ENCODE data around the gene NRSN1. TPM values are rescaled to one million over a fixed set of nuclear protein-coding genes. Genes with fewer than 3 reads are reported as not detected.
"Not testable (repeated sequence)": the region's sequence is repeated elsewhere in the genome, so short reads cannot be mapped to it uniquely, and the experiment has no call there.

The NRSN1 gene
- total and polyA plus RNA-seq, 5 donors from 2014 or later: not detected

DNA sequence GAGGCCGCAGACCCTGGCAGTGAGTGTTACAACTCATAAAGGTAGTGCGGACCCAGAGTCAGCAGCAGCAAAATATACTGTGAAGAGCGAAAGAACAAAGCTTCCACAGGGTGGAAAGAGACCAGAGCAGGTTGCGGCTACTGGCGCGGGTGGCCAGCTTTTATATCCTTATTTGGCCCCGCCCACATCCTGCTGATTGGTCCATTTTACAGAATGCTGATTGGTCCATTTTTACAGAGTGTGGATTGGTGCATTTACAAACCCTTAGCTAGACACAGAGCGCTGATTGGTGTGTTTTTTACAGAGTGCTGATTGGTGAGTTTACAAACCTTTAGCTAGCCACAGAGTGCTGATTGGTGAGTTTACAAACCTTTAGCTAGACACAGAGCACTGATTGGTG, 16.7 kb downstream of the NRSN1 start:
- H3K4me3 ChIP-seq (ENCODE audit: low read depth, low read length); H3K9me3 ChIP-seq (ENCODE audit: control insufficient read depth in 2 of 2, low read length in 2 of 2); DNase-seq; H3K4me1 ChIP-seq (ENCODE audit: control insufficient read depth, insufficient read depth, low read length, poor library complexity, severe bottlenecking); ATAC-seq (ENCODE audit: low read depth in 2 of 2); H3K27ac Mint-ChIP-seq; H3K27ac ChIP-seq (ENCODE audit: insufficient read depth, low read length, poor library complexity, severe bottlenecking); H3K36me3 Mint-ChIP-seq; H3K36me3 ChIP-seq (ENCODE audit: control insufficient read depth, insufficient read depth, low read length); H3K4me1 Mint-ChIP-seq; H3K27me3 Mint-ChIP-seq; H3K4me3 Mint-ChIP-seq; H3K27me3 ChIP-seq (ENCODE audit: control insufficient read depth, insufficient read depth, low read length); H3K9me3 Mint-ChIP-seq: not testable (repeated sequence)

DNA sequence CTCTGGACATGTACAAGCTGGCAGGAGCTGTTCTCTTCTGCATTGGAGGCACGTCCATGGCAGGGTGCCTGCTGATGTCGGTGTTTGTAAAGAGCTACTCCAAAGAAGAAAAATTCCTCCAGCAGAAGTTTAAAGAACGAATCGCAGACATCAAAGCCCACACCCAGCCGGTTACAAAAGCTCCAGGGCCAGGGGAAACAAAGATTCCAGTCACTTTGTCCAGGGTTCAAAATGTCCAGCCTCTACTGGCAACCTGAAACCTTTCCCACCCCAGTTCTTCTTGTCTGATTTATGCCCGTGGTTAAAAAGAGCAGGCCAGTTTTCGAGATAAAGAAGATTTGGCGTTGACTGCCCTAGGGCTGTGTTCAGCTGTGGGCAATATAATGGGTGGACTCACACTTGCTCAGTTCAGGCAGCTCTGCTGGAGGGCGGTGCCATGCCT, 19.7 kb downstream of the NRSN1 start:
- Histone ChIP-seq H3K27ac (ENCODE audit: insufficient read depth, low read length, poor library complexity, severe bottlenecking) (no peak overlapping the region), H3K27me3 (ENCODE audit: control insufficient read depth, insufficient read depth, low read length) (peaks cover 2% of the 10 kb centered on the region), H3K36me3 (ENCODE audit: control insufficient read depth, insufficient read depth, low read length) (no peaks in the 10 kb centered on the region), H3K4me3 (ENCODE audit: low read depth, low read length) (no peak overlapping the region), H3K4me1 (ENCODE audit: control insufficient read depth, insufficient read depth, low read length, poor library complexity, severe bottlenecking) (no peaks in the 10 kb centered on the region), H3K9me3 (ENCODE audit: control insufficient read depth in 2 of 2, low read length in 2 of 2) (no peaks in the 10 kb centered on the region)
- no peaks in the 10 kb centered on the region for H3K4me1 Mint-ChIP-seq
- H3K9me3 Mint-ChIP-seq: peaks cover 0 to 2% (median 0%) of the 10 kb centered on the region in 7 donors
- H3K27me3 Mint-ChIP-seq: no peaks in the 10 kb centered on the region
- H3K27ac Mint-ChIP-seq: no peak overlapping the region
- ATAC-seq (ENCODE audit: low read depth in 2 of 2) (no peak), DNase-seq (no peak)
- no peaks in the 10 kb centered on the region for H3K36me3 Mint-ChIP-seq
- H3K4me3 Mint-ChIP-seq: no peak overlapping the region

DNA sequence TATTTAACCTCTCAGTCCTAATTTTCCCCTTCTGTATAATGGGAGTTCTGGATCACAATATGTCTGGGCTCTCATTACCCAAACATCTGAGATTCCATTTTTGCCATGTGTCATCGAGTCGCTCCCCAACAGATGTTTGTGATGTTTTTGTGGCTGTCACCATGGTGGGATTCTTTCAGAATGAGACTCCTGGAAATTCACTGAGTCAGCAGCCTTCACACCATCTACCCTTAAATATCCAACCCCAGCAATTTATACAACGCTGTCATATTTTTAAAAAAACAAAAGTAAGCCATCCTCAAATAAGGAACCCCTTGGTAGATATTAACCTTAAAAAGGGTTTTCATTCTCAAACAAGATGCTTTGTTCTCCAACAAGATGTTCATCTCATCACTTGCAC, 20.9 kb downstream of the NRSN1 start:
- Histone ChIP-seq H3K36me3 (ENCODE audit: control insufficient read depth, insufficient read depth, low read length) (no peaks in the 10 kb centered on the region), H3K4me1 (ENCODE audit: control insufficient read depth, insufficient read depth, low read length, poor library complexity, severe bottlenecking) (no peaks in the 10 kb centered on the region), H3K9me3 (ENCODE audit: control insufficient read depth in 2 of 2, low read length in 2 of 2) (no peaks in the 10 kb centered on the region), H3K27me3 (ENCODE audit: control insufficient read depth, insufficient read depth, low read length) (peaks cover 2% of the 10 kb centered on the region), H3K27ac (ENCODE audit: insufficient read depth, low read length, poor library complexity, severe bottlenecking) (no peak overlapping the region), H3K4me3 (ENCODE audit: low read depth, low read length) (no peak overlapping the region)
- Mint-ChIP-seq H3K4me3 (no peak overlapping the region), H3K9me3 (peaks cover 0 to 5% (median 1%) of the 10 kb centered on the region in 7 donors), H3K4me1 (no peaks in the 10 kb centered on the region), H3K36me3 (no peaks in the 10 kb centered on the region), H3K27ac (no peak overlapping the region), H3K27me3 (no peaks in the 10 kb centered on the region)
- DNase-seq: no peak
- ATAC-seq (ENCODE audit: low read depth in 2 of 2): no peak

DNA sequence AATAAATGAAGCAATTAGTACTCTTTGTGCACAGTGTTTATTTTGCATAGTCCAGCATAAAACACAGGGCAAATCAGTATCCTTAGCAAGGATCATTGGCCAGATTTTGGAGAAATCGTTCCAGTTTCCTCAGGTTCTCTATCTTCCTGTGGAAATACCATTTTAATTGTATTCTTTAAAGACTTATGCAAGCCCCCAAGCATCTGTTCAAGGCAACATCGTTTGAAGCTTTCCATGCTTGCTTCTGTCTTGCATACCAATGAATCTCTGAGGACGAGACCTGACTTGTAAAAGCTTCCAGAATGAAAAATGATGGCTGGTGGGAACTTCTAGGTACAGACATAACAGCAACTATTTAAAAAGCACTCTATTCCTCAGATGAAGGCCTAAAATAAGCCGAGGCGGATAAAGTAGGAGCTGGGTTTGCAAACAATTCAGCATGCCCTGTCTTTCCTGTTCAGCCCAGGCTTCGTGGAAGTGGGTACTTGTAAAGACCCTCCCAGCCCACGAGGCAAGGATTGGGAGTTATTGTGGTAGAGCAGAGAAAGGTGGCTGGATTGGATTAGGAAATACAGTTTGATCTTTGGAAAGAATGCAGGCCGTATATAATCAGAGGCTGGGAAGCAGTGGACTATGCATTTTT, 21.6 kb downstream of the NRSN1 start:
- H3K27me3 Mint-ChIP-seq: no peaks in the 10 kb centered on the region
- H3K27ac ChIP-seq (ENCODE audit: insufficient read depth, low read length, poor library complexity, severe bottlenecking): no peak overlapping the region
- ATAC-seq (ENCODE audit: low read depth in 2 of 2) (no peak), DNase-seq (no peak)
- no peak overlapping the region for H3K4me3 ChIP-seq (ENCODE audit: low read depth, low read length)
- no peaks in the 10 kb centered on the region for H3K36me3 ChIP-seq (ENCODE audit: control insufficient read depth, insufficient read depth, low read length)
- H3K4me3 Mint-ChIP-seq: no peak overlapping the region
- H3K9me3 Mint-ChIP-seq: peaks cover 0 to 5% (median 2%) of the 10 kb centered on the region in 7 donors
- H3K4me1 Mint-ChIP-seq: no peaks in the 10 kb centered on the region
- no peak overlapping the region for H3K27ac Mint-ChIP-seq
- H3K4me1 ChIP-seq (ENCODE audit: control insufficient read depth, insufficient read depth, low read length, poor library complexity, severe bottlenecking): no peaks in the 10 kb centered on the region
- no peaks in the 10 kb centered on the region for H3K9me3 ChIP-seq (ENCODE audit: control insufficient read depth in 2 of 2, low read length in 2 of 2)
- no peaks in the 10 kb centered on the region for H3K36me3 Mint-ChIP-seq
- peaks cover 2% of the 10 kb centered on the region for H3K27me3 ChIP-seq (ENCODE audit: control insufficient read depth, insufficient read depth, low read length)

DNA sequence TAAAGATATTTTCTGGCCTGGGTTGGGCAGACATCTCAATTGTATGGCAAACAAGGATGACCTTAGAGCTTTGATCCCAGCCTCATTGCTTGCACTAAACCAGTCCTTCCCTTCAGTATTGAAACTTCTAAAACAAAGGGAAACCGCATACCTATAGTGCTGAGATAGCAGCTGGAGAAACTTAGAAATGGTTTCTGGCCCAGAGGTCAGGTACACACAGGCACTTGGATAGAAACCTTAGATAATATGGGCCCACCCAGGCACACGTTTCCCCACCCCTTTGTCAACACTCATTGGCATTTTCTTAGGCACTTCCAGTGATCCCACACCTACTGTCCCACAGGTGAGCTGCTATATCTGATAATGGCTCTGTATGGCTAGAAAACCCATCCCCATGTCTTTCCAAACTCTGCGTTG, 22.1 kb downstream of the NRSN1 start:
- DNase-seq (no peak), ATAC-seq (ENCODE audit: low read depth in 2 of 2) (no peak)
- no peaks in the 10 kb centered on the region for H3K4me1 Mint-ChIP-seq
- Histone ChIP-seq H3K4me1 (ENCODE audit: control insufficient read depth, insufficient read depth, low read length, poor library complexity, severe bottlenecking) (no peaks in the 10 kb centered on the region), H3K36me3 (ENCODE audit: control insufficient read depth, insufficient read depth, low read length) (no peaks in the 10 kb centered on the region), H3K4me3 (ENCODE audit: low read depth, low read length) (no peak overlapping the region), H3K27me3 (ENCODE audit: control insufficient read depth, insufficient read depth, low read length) (peaks cover 2% of the 10 kb centered on the region), H3K27ac (ENCODE audit: insufficient read depth, low read length, poor library complexity, severe bottlenecking) (no peak overlapping the region), H3K9me3 (ENCODE audit: control insufficient read depth in 2 of 2, low read length in 2 of 2) (no peaks in the 10 kb centered on the region)
- no peak overlapping the region for H3K27ac Mint-ChIP-seq
- H3K36me3 Mint-ChIP-seq: no peaks in the 10 kb centered on the region
- no peak overlapping the region for H3K4me3 Mint-ChIP-seq
- peaks cover 0 to 5% (median 2%) of the 10 kb centered on the region in 7 donors for H3K9me3 Mint-ChIP-seq
- no peaks in the 10 kb centered on the region for H3K27me3 Mint-ChIP-seq

DNA sequence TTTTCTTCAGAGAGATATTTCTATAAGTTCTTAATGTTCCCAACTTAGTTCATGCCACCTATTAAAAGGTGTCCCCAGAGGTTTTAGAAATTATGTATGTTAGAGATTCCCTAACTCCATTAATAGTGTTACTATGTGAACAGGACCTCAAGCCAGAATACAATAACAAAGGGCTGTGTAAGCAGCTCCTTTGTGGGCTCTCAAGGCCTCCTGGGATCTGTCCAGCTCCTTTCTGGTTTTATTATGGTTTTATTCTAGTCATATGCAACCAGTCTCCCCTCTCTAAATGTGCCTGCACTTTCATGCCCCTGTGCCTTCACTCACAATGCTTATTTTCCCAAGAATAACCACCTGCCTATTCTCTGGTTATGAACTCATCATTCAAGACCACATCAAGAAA, 22.7 kb downstream of the NRSN1 start:
- Mint-ChIP-seq H3K36me3 (no peaks in the 10 kb centered on the region), H3K4me3 (no peak overlapping the region), H3K27ac (no peak overlapping the region), H3K4me1 (no peaks in the 10 kb centered on the region), H3K9me3 (peaks cover 0 to 5% (median 2%) of the 10 kb centered on the region in 7 donors), H3K27me3 (no peaks in the 10 kb centered on the region)
- H3K9me3 ChIP-seq (ENCODE audit: control insufficient read depth in 2 of 2, low read length in 2 of 2): no peaks in the 10 kb centered on the region
- no peaks in the 10 kb centered on the region for H3K36me3 ChIP-seq (ENCODE audit: control insufficient read depth, insufficient read depth, low read length)
- no peak for ATAC-seq (ENCODE audit: low read depth in 2 of 2)
- H3K4me1 ChIP-seq (ENCODE audit: control insufficient read depth, insufficient read depth, low read length, poor library complexity, severe bottlenecking): no peaks in the 10 kb centered on the region
- peaks cover 2% of the 10 kb centered on the region for H3K27me3 ChIP-seq (ENCODE audit: control insufficient read depth, insufficient read depth, low read length)
- no peak for DNase-seq
- no peak overlapping the region for H3K4me3 ChIP-seq (ENCODE audit: low read depth, low read length)
- H3K27ac ChIP-seq (ENCODE audit: insufficient read depth, low read length, poor library complexity, severe bottlenecking): no peak overlapping the region

DNA sequence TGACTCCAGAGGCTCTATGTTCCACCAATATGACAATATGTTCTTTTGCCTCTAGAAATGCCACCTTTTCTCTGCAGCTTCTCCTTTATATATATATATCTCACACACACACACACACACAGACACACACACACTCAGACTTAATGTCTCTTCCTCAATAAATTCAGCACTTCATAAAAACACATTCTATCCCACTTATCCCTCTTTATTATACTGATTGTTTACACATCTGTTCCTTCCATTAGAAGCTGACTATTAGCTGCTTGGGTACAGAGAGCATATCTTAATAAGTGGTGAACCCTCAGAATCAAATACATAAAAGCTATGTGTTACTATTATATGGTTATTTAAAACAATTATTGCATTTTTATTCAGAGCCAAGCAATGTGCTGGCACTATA, 23.3 kb downstream of the NRSN1 start:
- Histone ChIP-seq H3K4me1 (ENCODE audit: control insufficient read depth, insufficient read depth, low read length, poor library complexity, severe bottlenecking) (no peaks in the 10 kb centered on the region), H3K36me3 (ENCODE audit: control insufficient read depth, insufficient read depth, low read length) (no peaks in the 10 kb centered on the region), H3K27ac (ENCODE audit: insufficient read depth, low read length, poor library complexity, severe bottlenecking) (no peak overlapping the region), H3K4me3 (ENCODE audit: low read depth, low read length) (no peak overlapping the region), H3K9me3 (ENCODE audit: control insufficient read depth in 2 of 2, low read length in 2 of 2) (no peaks in the 10 kb centered on the region), H3K27me3 (ENCODE audit: control insufficient read depth, insufficient read depth, low read length) (peaks cover 2% of the 10 kb centered on the region)
- DNase-seq (no peak), ATAC-seq (ENCODE audit: low read depth in 2 of 2) (no peak)
- no peaks in the 10 kb centered on the region for H3K4me1 Mint-ChIP-seq
- no peaks in the 10 kb centered on the region for H3K27me3 Mint-ChIP-seq
- no peaks in the 10 kb centered on the region for H3K36me3 Mint-ChIP-seq
- no peak overlapping the region for H3K4me3 Mint-ChIP-seq
- H3K27ac Mint-ChIP-seq: no peak overlapping the region
- peaks cover 0 to 5% (median 2%) of the 10 kb centered on the region in 7 donors for H3K9me3 Mint-ChIP-seq

DNA sequence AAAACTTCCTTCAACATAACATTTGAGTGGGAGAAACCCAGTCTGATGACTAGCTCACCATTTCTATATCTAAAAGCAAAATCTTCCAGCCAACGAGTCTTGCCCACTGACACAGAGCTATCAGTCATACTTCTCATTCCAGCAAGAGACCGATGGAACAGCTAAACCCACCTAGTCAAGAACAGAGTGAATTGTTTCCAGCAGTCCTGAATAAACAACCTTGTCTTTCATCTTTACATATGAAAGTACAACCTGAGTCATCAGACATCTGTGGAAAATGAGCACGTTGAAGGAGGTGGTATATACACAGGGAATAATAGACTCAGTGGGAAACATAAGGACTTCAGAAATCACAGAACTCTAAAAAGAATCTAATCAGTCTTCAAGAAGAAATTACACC, 23.8 kb downstream of the NRSN1 start:
- H3K27ac Mint-ChIP-seq: no peak overlapping the region

More for the DNA sequence above, 23.8 kb downstream of the NRSN1 start:
- H3K27ac ChIP-seq (ENCODE audit: insufficient read depth, low read length, poor library complexity, severe bottlenecking): no peak overlapping the region
- no peaks in the 10 kb centered on the region for H3K4me1 ChIP-seq (ENCODE audit: control insufficient read depth, insufficient read depth, low read length, poor library complexity, severe bottlenecking)
- no peak overlapping the region for H3K4me3 ChIP-seq (ENCODE audit: low read depth, low read length)
- no peak for DNase-seq
- no peak overlapping the region for H3K4me3 Mint-ChIP-seq
- no peak for ATAC-seq (ENCODE audit: low read depth in 2 of 2)
- no peaks in the 10 kb centered on the region for H3K36me3 Mint-ChIP-seq
- H3K4me1 Mint-ChIP-seq: no peaks in the 10 kb centered on the region
- H3K36me3 ChIP-seq (ENCODE audit: control insufficient read depth, insufficient read depth, low read length): no peaks in the 10 kb centered on the region
- no peaks in the 10 kb centered on the region for H3K27me3 Mint-ChIP-seq
- no peaks in the 10 kb centered on the region for H3K9me3 ChIP-seq (ENCODE audit: control insufficient read depth in 2 of 2, low read length in 2 of 2)
- peaks cover 0 to 5% (median 2%) of the 10 kb centered on the region in 7 donors for H3K9me3 Mint-ChIP-seq
- peaks cover 2% of the 10 kb centered on the region for H3K27me3 ChIP-seq (ENCODE audit: control insufficient read depth, insufficient read depth, low read length)
